H1 (cell line): ENCODE data around the gene OR52M1. TPM values are rescaled to one million over a fixed set of nuclear protein-coding genes. Genes with fewer than 3 reads are reported as not detected.

Source experiments
- SP4 ChIP-seq: IDR thresholded peaks from 2 replicates; pipeline ENCODE4 v1.6.1; 2012; ENCODE audit warnings: low read length, inconsistent platforms
- polyA plus RNA-seq, 7 experiments: library from polyadenylated mRNA; depleted of rRNA in 3 of 7; stranded (reverse) in 5 of 7; unstranded in 2 of 7; fragments of >200 nt in 5 of 7; fragments of 200-250 nt in 2 of 7; gene quantifications; 1 replicate in 5 of 7; 2 replicates in 1 of 7; 4 replicates in 1 of 7; pipeline versions ENCODE4 v1.2.1 to v1.2.3, GENCODE V29; 2011 to 2013; ENCODE audit warnings: missing spikeins in 2 of 7, mixed read lengths in 2 of 7
- total RNA-seq: library from RNA; stranded (reverse); fragmentation: NEBNext Ultra II Directional; extraction: Animal tissue kit (Norgen Biotek cat#: 25700); gene quantifications from 2 replicates; pipeline ENCODE4 v1.2.1, GENCODE V29; 2021

The OR52M1 gene
- total and polyA plus RNA-seq, 2 of the 8 experiments (the other 6 are each of a cell fraction or from before 2014, with no cell fraction given): not detected

GRCh38 chr11:4551346-4551979 lies 6.5 kb downstream of the OR52M1 start (continued):
- TF ChIP-seq SP4: no peak
